Measurements from ENCODE around the gene PPIF. TPM values are rescaled to one million over a fixed set of nuclear protein-coding genes. Genes with fewer than 3 reads are reported as not detected.

PPIF gene
- total and polyA plus RNA-seq, 8 donors, result 29.7 to 75.6 (median 31.0) TPM

DNA sequence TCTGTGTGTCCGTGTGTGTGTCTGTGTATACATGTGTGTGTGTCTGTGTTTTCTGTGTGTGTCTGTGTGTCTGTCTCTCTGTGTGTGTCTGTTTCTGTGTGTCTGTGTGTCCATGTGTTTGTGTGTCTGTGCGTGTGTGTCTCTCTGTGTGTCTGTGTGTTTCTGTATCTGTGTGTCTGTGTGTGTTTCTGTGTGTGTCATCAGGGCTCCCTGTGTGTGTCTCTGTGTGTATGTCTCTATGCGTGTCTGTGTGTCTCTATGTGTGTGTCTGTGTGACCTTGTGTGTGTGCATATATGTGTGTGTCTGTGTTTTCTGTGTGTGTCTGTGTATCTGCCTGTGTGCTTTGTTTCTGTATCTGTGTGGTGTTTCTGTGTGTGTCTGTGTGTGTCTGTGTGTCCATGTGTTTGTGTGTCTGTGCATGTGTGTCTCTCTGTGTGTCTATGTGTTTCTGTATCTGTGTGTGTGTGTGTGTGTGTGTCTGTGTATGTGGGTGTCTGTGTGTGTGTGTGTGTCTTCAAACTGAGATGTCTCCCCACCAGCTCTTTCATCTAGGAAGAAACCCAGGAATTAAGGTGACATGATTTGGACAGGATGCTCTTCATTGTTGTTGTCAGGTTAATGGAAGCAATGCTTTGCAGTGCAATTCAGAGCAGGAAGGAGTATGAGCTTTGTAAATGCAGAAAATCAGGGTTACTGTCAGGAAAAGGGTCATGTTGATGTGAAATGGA, 20.7 kb upstream of the PPIF start:
- Histone ChIP-seq H3K9me3 (no peaks in the 10 kb centered on the region), H3K27ac (no peak overlapping the region), H3K36me3 (no peaks in the 10 kb centered on the region), H3K4me1 (peaks cover 0 to 29% of the 10 kb centered on the region in 2 donors), H3K27me3 (no peaks in the 10 kb centered on the region), H3K4me3 (no peak overlapping the region)
- intact Hi-C loops (cut with DNase I), result no loop called here
- no peak for ATAC-seq
- TF ChIP-seq, protein P1, sequence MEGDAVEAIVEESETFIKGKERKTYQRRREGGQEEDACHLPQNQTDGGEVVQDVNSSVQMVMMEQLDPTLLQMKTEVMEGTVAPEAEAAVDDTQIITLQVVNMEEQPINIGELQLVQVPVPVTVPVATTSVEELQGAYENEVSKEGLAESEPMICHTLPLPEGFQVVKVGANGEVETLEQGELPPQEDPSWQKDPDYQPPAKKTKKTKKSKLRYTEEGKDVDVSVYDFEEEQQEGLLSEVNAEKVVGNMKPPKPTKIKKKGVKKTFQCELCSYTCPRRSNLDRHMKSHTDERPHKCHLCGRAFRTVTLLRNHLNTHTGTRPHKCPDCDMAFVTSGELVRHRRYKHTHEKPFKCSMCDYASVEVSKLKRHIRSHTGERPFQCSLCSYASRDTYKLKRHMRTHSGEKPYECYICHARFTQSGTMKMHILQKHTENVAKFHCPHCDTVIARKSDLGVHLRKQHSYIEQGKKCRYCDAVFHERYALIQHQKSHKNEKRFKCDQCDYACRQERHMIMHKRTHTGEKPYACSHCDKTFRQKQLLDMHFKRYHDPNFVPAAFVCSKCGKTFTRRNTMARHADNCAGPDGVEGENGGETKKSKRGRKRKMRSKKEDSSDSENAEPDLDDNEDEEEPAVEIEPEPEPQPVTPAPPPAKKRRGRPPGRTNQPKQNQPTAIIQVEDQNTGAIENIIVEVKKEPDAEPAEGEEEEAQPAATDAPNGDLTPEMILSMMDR (IDR thresholded peaks at IDR 0.05), result no peak
- no peak for DNase-seq

DNA sequence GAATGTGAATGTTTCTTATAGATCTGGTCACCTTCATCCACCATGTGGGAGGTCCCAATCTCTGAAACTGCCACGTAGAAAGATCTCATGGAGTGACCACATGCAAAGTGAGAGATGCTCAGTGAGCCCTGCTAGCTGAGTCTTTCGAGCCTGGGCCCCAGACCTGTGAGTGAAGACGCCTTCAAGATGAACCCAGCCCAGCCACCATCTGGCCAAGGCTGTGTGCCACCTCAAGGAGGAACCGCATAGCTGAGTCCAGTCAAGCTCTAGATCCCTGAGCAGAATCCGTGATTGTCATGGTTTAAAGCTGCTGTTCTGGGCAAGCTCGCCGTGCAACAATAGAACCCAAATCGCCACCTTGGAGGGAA, 20.2 kb upstream of the PPIF start:
- no peak overlapping the region for H3K27ac ChIP-seq
- H3K4me1 ChIP-seq, result peaks cover 0 to 29% of the 10 kb centered on the region in 2 donors
- intact Hi-C loops (cut with DNase I), result no loop called here
- H3K36me3 ChIP-seq, result no peaks in the 10 kb centered on the region
- TF ChIP-seq, protein P1 (IDR thresholded peaks at IDR 0.05), result no peak
- H3K4me3 ChIP-seq, result no peak overlapping the region
- H3K9me3 ChIP-seq, result no peaks in the 10 kb centered on the region
- ATAC-seq (no peak), DNase-seq (no peak)
- no peaks in the 10 kb centered on the region for H3K27me3 ChIP-seq

DNA sequence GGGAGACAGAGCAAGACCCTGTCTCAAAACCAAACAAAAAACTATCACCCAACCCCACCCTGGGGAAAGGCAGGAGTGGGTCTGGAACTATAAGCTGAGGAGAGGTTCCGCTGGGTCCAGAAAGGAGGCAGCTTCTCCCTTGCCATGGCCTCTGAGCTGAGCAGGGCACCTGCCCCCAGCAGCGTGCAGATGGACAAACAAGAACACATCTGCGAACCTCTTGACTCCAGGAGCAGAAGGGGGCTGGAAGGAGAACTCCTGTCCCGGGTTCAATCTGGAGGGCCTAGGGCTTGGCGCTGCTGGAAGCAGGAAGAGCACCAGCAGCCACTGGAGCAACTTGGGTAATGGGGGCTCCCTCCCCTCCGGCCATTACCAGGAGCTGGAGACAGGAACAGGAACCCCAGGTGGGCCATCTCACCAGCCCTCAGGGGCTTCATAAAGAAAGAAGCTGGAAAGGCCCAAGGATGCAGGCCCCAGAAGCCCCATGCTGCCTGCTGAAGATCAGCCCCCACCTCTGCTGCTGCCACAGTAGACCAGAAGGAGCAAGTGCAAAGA, 19.0 kb upstream of the PPIF start:
- Histone ChIP-seq H3K4me3 (no peak overlapping the region), H3K36me3 (no peaks in the 10 kb centered on the region), H3K27me3 (no peaks in the 10 kb centered on the region), H3K27ac (no peak overlapping the region), H3K4me1 (peaks cover 0 to 18% of the 10 kb centered on the region in 2 donors), H3K9me3 (no peaks in the 10 kb centered on the region)
- no peak for ATAC-seq
- no peak for DNase-seq
- intact Hi-C loops (cut with DNase I), result no loop called here
- TF ChIP-seq, protein P1 (IDR thresholded peaks at IDR 0.05), result no peak

DNA sequence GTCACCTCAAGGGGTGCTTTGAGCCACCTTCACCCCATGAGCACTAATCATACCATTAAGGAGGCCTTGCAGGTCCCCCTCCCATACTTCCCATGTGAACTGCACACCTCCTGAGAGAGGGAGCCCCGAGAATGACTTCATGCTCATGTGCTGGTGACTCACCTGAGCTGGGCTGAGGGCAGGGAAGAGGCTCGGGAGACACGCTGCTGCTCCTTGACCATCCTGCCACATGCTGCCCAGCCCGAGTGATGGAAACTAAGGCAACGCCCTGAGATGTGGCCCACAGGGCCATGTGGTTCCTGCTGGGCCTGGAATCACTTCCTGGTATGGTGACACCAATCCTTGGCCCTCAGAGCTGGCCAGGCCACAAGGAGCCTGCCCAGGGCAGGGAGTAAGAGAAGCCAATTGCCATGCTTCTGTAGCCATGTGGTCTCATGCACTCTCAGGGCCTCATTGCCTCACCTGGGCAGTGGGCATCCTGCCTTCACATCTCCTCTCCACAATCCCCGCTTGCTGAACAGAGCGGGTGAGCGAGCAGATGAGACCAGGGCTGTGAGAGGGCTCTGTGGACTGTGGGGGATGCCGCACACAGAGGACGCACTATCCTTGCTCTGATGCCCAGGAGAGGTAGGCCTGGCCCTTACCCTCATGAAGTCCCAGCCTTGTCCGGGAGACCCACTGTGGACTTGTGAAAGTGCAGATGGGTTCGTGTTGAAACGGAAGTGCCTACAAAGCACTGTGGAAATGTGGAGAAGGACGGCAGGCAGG, 18.3 kb upstream of the PPIF start:
- H3K27ac ChIP-seq, result no peak overlapping the region
- H3K4me1 ChIP-seq, result peaks cover 0 to 12% of the 10 kb centered on the region in 2 donors
- DNase-seq (no peak), ATAC-seq (no peak)
- H3K4me3 ChIP-seq, result no peak overlapping the region
- intact Hi-C loops (cut with DNase I), result no loop called here
- no peaks in the 10 kb centered on the region for H3K36me3 ChIP-seq
- TF ChIP-seq, protein P1 (IDR thresholded peaks at IDR 0.05), result no peak
- no peaks in the 10 kb centered on the region for H3K9me3 ChIP-seq
- no peaks in the 10 kb centered on the region for H3K27me3 ChIP-seq

DNA sequence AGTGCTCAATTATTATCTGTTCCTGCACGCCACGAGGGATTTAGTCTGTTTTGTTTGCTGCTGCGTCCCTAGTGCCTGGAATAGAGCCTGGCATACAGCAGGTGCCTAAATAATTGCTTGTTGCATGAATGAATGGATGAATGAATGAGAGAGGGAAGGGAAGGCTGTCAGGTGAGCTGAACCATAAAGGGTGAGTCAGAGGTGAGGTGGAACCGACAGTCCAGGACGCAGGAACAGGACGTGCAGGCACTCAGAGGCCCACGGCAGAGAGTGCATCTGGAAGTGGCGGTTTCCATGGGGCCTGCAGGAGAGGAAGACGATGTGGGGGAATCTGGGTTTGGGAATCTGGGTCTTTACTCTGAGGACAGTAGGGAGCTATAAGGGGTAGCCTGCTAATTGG, 17.7 kb upstream of the PPIF start:
- no peak overlapping the region for H3K27ac ChIP-seq
- no peaks in the 10 kb centered on the region for H3K9me3 ChIP-seq
- no peaks in the 10 kb centered on the region for H3K27me3 ChIP-seq
- intact Hi-C loops (cut with DNase I), result no loop called here
- H3K4me3 ChIP-seq, result no peak overlapping the region
- ATAC-seq (no peak), DNase-seq (no peak)
- TF ChIP-seq, protein P1 (IDR thresholded peaks at IDR 0.05), result no peak
- H3K36me3 ChIP-seq, result no peaks in the 10 kb centered on the region
- peaks cover 0 to 12% of the 10 kb centered on the region in 2 donors for H3K4me1 ChIP-seq
